AG04449 (cell line): Measurements from ENCODE around the gene C11orf24.

Source experiments
- CTCF ChIA-PET: fragments of 350-600 bp; formaldehyde crosslinking; extraction: SDS; loops from one replicate; lab custom pipeline; 2021; ENCODE audit warnings: antibody characterized with exemption; lab: Yijun Ruan, JAX
- POLR2A ChIA-PET: fragments of 400-600, 350-600 bp; formaldehyde crosslinking; extraction: SDS; loops from one replicate; lab custom pipeline; 2020; ENCODE audit warnings: antibody characterized with exemption, inconsistent platforms; lab: Yijun Ruan, JAX
- DNase-seq: peaks from one replicate; pipeline ENCODE4 v3.0.0-alpha.2; 2010; ENCODE audit warnings: low read depth, low spot score
- H3K4me3 ChIP-seq: 2 replicates; pipeline ENCODE4 v1.5.1; 2011; ENCODE audit warnings: low read depth, mild to moderate bottlenecking, control low read depth, low read length
- TF ChIP-seq, protein P1 (sequence below): IDR thresholded peaks from one replicate; pipeline ENCODE4 v1.5.1; 2011; ENCODE audit warnings: mild to moderate bottlenecking, moderate library complexity, low read length, control low read depth, inconsistent platforms; ENCODE audit not compliant: insufficient read depth; ENCODE audit errors: missing control alignments

The C11orf24 gene

DNA sequence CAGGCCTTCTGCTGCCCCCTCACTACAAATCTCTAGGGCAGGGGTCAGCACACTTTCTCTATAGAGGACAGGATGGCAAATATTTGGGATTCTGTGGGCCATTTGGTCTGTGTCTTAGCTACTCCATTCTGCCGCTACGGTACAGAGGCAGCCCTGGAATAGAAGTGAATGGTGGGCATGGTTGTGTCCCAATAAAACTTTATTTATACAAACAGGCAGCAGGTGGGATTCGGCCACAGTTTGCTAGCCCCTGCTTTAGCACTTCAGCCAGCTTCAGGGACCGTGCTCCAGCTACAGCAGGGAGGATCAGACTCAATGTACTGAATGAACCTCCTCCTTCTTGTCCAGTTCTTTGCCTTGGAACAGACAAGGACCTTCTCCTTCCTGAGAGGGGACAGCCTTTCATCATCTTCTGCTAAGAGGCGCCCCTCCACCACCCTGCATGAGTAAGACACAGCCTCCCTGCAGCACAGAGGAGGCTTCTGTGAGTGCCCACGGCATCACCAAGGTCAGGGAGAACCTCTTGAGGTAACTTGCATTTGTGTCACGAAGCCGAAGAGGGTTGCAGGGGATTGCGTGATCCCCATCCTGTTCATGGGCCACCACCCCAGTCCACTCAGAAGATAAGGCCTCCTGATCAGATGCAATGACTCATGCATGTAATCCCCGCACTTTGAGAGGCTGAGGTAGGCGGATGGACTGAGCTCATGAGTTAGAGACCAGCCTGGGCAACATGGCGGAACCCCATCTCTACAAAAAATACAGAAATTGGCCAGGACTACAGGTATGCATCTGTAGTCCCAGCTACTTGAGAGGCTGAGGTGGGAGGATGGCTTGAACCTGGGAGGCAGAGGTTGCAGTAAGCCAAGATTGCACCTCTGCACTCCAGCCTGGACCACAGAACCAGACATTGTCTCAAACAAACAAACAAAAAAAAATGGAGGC is 4.6 kb downstream of the C11orf24 start:
- DNase-seq: no peak
- TF ChIP-seq, protein P1, sequence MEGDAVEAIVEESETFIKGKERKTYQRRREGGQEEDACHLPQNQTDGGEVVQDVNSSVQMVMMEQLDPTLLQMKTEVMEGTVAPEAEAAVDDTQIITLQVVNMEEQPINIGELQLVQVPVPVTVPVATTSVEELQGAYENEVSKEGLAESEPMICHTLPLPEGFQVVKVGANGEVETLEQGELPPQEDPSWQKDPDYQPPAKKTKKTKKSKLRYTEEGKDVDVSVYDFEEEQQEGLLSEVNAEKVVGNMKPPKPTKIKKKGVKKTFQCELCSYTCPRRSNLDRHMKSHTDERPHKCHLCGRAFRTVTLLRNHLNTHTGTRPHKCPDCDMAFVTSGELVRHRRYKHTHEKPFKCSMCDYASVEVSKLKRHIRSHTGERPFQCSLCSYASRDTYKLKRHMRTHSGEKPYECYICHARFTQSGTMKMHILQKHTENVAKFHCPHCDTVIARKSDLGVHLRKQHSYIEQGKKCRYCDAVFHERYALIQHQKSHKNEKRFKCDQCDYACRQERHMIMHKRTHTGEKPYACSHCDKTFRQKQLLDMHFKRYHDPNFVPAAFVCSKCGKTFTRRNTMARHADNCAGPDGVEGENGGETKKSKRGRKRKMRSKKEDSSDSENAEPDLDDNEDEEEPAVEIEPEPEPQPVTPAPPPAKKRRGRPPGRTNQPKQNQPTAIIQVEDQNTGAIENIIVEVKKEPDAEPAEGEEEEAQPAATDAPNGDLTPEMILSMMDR: no peak
- POLR2A ChIA-PET: no interaction called here
- H3K4me3 ChIP-seq: no peak overlapping the region
- CTCF ChIA-PET: interaction anchor here (1.1 to 10.8 kb wide), 3 partner anchors 9 to 113 kb away, joined by 3 to 124 read pairs (median 8); no protein-coding TSS in a partner anchor

DNA sequence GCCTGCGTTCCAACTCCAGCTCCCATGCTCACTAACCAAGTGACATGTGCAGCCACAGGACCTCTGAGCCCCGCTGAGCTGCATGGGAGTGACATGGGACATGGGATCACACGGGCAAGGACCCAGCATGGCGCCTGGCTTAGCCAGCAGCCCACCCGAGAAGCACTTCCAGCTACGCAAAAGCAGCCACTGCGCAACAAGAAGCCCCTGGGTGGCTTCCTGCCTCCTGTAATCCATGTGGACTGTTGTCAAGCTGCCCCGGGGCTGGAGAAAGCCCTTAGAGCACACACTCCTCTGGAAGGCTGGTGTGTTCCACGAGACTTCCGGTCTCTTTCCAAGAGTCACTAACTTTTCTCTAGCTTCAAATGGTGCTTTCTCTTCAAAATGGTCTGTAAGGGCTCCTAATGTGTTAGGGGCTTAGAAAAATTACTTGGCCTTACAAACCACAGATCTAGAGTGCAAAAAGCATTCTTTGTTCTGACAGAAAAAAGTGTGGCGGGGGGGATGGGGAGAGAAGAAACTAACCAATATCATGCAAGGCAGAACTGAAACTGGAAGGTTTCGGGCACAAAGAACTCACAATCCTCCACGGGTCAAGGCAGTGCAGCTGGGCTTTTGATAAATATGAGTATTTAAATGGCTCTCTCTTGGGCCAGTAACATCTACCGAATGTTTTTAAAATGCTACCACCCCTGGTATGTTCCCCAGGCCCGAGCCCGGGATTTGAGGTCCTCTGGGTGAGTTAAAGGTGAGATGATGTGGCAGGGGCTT is 5.5 kb downstream of the C11orf24 start:
- ChIA-PET CTCF (interaction anchor here (0.8 to 10.8 kb wide), 4 partner anchors 9 to 180 kb away, joined by 3 to 124 read pairs (median 6); no protein-coding TSS in a partner anchor), POLR2A (no interaction called here)
- DNase-seq: no peak
- H3K4me3 ChIP-seq: no peak overlapping the region
- TF ChIP-seq, protein P1: no peak

DNA sequence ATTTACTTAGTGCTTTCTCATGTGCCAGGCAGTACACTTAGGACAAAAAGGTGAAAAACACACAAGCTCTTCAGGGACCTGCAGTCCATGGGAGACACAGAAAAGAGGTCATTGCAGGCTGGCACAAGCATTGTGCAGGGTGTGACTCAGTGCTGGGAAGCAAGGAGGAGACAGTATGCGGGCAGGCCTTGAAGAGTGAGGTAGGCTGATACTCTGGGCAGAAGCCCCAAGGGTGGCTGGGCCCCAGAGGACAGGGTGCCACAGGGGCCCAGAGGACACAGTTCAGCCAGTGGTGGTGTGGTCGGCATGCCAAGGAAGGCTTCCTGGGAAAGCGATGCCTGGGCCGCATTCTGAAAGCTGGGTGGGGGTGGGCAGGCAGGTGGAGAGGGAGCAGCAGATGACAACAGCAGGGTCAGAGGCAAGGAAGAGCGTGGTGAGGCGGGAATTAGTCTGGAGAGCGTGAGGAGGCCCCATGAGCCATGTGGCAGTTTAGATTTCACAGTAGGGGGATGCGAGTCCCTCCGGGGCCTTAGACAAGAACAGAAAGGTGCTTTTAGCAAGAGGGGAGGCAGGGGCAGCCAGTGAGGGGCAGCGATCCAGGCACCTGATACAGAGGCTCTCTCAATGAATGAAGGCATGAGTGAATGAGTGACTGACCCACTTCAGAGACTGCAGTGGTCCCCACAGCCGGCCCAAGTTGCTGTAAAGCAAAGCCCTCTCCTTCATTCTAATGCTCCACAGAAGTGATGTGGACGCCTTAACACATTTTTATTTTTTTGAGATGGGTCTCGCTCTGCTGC is 6.8 kb downstream of the C11orf24 start:
- TF ChIP-seq, protein P1: no peak
- ChIA-PET CTCF (interaction anchor here (1.1 to 10.8 kb wide), 3 partner anchors 7 to 119 kb away, joined by 3 to 124 read pairs (median 8); no protein-coding TSS in a partner anchor), POLR2A (no interaction called here)
- DNase-seq: no peak
- no peak overlapping the region for H3K4me3 ChIP-seq

DNA sequence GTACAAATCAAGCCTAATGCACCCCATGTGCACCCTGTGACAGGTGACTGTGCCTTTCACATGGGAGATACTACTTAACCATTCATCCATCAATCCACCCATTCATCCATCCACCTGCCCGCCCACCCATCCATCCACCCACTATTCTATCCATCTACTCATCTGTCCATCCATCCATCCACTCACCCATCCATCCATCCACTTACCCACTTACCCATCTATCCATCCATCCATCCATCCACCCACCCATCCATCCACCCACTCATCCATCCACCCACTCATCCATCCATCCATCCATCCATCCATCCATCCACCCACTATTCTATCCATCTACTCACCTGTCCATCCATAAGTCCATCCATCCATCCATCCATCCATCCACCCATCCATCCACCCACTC is 7.5 kb downstream of the C11orf24 start:
- DNase-seq: no peak
- H3K4me3 ChIP-seq: no peak overlapping the region
- TF ChIP-seq, protein P1: no peak
- ChIA-PET POLR2A (no interaction called here), CTCF (no interaction called here)

DNA sequence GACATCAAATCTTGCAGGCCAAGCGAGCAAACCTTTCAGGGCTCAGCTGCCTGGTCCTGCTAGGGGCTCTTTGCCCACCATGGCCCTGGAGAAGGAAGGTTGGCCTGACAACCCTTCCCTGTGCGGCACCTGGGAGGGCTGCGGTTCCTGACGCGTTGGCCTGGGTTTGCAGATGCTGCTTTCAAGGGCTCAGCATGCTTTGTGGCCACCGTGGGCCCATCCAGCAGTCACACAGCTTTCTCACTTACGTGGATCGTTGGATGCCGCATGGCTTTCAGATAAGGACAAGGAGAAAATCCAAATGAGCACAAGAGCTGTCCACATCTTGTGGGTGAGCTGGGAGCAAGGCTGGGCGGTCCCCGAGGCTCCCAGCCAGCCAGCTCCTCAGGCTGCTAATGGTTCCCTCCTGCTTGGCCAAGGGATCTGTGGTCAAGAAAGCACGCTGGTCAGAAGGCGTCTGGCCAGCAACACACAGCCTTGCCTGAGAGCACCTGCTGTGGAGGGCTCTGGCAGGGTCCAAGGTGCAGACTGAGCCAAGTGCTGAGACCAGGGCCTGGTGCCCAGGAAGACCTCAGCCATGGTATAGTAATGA is 8.2 kb downstream of the C11orf24 start:
- DNase-seq: no peak
- ChIA-PET POLR2A (no interaction called here), CTCF (interaction anchor here (1.5 kb wide), 1 partner anchor 12 kb away, joined by 4 read pairs; no protein-coding TSS in a partner anchor)
- TF ChIP-seq, protein P1: no peak
- H3K4me3 ChIP-seq: no peak overlapping the region
